ENCODE results near the gene RPL26.
"Not testable (repeated sequence)": the region's sequence is repeated elsewhere in the genome, so short reads cannot be mapped to it uniquely, and the experiment has no call there.

Gene RPL26

DNA sequence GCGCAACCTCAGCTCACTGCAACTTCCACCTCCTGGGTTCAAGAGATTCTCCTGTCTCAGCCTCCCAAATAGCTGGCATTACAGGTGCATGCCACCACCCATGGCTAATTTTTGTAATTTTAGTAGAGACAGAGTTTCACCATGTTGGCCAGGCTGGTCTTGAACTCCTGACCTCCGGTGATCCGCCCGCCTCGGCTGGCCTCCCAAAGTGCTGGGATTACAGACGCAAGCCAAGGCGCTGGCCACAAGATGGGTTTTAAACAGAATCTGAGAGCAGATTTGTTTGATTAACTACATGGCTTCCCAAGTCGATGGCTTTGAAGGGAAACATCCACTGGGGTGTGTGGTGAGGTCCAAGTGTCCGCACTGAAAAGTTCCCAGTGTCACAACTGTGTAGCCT is 11.5 kb upstream of the RPL26 start:
- not testable (repeated sequence) for DNase-seq (ENCODE audit: low read depth)

DNA sequence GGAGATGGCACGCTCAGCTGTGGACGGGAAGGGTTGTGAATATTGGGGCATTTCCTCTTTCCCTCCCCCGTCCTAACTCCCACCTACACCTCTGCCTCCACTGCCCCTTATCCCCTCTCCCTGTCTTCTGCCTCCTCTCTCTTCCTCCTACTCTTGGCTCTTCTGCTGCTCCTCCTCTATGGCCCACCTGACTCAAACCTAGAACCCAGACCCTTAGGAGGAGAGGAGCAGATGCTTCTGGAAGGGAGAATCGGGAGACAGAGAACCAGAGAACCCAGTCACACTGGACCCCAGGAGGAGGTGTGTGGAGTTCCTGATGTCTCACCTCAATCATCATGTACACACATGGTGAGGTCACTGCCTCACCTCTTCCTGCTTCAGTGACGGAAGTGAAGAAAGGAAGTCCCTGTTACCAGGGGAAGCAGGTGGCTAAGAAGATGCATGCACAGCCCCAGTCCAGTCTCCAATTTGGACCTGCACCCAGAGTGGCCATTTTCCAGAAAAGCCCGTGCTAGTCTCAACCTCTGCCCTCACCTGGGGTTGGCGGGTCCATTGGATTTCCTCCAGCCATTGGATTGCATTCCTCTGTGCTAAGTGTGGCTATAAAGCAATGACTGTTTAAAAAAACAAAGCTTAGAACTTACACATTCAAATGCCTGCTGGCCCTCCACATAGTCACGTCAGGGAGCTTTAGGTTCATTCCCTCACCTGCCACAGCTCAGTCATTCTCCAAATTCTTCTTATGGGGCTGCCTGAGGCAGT is 10.7 kb upstream of the RPL26 start:
- no peak for DNase-seq (ENCODE audit: low read depth)

DNA sequence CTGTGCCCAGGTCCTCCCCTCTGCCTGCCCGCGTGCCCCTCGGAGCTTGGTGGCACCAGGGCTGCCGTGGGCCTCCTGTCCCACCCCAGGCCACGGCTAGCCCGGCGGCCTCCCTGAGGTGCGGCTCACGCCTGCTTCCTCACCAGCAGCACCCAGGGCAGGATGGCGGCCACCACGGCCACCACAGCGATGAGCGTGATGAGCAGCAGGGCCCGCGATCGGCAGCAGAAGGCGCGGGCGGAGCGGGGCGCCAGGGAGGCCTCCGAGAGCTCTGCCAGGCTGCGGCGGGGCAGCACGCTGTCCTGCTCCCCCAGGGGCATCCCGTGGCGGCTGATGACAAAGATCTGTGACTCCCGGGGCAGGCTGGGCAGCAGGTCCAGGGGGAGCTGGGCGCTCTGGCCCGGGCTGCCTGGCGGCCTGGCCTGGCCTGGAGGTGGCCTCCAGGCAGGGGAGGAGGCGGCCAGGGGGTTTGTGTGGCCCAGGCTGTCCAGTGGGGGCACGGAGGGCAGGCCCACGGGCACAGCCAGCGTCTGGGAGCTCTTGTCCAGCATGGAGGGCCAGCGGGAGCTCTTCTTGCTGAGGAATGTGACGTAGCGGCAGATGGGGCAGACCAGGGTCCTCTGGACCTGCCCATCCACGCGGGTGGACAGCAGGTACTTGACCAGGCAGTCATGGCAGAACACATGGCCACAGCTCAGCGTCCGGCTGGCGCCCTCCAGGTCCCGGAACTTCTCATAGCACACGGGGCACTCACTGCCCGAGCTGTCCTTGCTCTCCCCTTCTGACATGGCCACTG is 9.9 kb upstream of the RPL26 start:
- no peak for DNase-seq (ENCODE audit: low read depth)

DNA sequence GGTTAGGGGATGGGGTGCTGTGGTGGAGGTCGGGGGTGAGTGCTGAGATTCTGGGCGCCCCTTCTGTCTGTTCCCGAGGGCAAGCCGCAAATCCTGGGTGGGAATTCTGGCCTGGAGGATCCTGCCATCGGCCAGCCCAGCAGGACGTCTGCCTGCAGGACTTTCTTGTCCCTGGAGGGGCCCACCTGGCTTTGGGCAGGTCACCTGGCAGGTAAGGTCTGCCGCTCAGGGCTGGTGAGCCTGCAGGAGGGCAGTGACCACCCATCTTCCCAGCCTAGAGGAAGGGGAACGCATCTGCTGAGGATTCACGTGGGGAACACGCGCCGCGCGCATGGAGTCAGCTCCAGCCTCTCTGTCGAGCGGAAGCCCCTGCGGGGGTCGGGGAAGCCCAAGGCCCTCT is 9.3 kb upstream of the RPL26 start:
- DNase-seq (ENCODE audit: low read depth) = no peak

DNA sequence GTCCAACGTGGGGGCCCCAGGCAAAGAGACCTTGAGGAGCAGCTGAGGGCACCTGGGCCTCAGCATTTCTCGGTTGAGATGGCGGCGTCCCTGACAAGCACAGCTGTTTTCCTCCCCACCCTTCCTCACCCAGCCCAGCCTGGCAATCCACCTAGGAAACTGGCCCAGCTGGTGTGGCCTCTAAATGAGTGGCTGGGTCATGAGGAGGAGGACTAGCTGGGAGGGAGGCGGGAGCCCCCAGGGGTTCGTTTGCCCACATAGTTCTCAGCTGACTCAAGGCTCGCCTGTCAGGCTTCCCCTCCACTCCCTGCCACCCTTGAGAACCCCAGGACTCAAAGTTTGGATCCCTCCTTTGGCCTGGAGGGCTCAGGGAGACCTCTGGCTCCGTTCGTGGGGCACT is 8.7 kb upstream of the RPL26 start:
- no peak for DNase-seq (ENCODE audit: low read depth)

DNA sequence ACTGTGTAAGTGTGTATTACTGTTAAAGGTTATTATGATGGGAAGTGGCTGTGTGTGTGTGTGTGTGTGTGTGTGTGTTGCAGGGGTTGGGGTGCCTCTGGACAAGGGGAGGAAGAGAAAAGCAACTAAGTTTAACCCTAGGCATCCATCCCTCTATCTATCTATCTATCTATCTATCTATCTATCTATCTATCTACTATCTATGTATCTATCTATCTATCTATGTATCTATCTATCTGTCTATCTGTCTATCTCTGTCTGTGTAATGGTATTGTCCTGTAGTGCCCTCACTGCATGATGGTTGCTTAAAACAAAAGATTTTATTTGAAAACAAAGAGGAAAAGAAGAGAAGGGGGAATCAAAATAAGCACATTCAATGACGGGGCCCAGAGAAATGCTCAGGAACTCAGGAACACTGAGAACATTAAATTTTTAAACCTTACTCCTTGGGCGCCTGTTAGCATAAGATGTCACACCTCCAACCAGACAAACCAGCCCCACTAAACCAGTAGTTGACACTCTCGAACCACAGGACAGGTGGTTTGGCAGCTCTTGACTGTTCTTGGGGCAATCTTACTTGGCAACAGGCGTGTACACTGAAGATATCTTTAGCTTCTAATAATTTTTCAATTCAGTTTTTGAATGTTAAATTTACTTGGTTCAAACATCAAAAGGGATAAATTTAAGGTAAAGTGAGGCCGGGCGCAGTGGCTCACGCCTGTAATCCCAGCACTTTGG is 5.1 kb upstream of the RPL26 start:
- no peak for DNase-seq (ENCODE audit: low read depth)

DNA sequence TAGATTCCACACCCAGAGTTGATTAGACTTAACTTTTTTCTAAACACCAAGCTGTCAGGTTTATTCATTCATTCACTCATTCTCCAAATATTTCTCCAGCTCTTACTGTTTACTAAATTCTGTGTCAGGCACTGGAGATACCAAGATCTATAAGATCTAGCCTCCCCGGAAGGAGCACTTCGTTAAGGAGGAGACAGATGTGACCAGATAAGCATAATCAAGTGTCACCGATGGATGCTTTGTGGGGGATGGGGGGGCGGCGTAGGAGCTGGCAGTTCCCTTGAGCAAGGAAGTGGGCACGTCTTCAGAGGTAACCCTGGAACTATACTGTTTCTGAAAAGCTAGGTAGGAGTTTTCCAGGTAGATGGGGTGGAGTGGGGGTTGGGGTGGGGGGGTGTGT is 3.8 kb upstream of the RPL26 start:
- DNase-seq (ENCODE audit: low read depth) = no peak

DNA sequence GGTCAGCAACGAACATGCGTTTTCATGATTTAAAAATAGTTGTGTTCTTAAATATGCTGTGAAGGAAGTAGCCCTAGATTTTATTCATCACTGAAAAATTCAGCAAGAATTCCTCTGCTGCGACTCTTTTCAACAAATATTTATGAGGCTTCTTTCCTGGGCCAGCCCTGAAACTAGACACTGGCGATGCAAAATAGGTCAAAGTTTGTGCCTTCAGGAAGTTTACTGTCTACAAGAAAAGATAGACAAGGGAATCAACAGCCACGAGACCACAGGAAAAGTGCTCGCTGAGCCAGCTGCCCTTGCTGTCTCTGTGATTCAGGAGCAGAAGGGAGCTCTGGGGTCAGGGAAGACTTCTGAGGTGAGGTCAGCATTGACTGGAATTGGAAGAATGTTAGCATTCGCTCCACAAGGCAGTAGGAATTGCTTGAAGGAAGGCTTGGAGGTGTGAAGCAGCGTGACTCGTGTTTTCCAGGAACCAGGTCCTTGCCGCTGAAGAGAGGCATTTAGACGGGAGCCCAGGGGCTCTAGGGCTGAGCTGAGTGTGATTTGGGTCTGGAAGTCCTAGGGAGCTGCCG is 1.9 kb upstream of the RPL26 start:
- no peak for DNase-seq (ENCODE audit: low read depth)

DNA sequence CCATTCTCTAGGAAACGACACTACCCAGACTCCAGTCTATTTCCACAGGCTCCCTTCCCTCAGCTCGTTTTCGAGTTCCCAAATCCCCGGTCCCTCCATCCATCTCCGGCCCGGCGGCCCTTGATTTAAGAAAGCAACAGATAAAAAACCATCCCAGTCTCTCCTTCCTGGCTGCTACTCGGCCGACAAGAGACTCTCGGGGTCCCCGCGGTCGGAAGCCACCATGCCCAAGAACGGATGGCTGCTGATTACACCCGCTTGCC is 182 bp downstream of the RPL26 start:
- DNase-seq (ENCODE audit: low read depth) = no peak

DNA sequence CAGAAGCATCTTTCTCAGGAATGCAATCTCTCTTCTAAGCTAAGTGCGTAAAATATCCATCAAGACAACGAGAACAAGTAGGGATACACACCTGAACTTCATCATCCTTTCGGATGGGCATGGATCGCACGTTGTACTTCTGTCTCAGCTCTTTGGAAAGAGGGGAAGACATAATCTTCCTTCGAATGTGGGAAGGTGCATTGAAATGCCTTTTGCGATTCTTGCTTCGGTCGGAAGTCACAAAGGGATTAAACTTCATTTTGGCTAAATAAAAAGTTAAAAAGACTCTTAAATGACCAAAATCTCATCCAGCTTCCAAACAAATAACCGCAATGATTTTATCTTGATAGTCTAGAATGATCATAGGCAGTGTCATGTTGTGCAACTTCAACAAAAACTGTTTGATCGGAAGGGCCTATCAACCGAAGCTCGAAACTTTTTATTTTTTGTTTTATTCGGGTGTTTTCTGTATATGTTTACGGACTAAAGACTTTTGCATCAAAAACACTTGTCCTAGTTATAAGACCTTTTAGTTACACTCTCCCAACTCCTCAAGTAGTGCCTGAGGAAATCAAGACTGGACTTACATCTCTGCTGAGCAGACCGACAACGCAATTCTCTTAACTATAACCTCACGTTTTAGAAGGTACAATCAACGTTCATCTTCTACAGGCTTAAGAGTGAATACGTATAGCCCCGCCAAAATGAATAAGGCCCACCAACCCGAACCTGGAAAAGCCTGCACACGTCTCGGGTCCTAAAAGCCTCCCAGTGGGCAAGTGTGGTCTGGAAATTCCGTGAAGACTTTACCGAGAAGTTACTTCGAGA is 727 bp downstream of the RPL26 start:
- DNase-seq (ENCODE audit: low read depth) = no peak

DNA sequence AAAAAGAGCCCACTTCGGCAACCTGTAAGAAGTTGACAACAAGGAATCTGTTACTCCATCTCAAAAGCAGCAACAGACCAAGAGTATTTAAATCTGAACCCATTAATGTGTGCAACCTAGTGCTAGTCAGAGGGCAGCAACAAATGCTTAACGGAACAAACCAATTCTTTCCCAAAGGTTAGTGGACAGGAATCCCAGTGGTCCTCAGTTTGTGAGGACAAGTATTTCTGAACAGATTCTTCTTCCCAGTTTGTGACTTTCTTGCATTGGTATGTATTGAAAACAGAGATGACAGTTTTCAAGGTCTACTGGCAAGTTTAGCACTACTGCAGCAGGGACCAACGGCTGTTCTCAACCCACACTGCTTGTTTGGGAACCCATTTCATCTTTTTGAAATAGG is 2.9 kb downstream of the RPL26 start:
- DNase-seq (ENCODE audit: low read depth) = no peak

DNA sequence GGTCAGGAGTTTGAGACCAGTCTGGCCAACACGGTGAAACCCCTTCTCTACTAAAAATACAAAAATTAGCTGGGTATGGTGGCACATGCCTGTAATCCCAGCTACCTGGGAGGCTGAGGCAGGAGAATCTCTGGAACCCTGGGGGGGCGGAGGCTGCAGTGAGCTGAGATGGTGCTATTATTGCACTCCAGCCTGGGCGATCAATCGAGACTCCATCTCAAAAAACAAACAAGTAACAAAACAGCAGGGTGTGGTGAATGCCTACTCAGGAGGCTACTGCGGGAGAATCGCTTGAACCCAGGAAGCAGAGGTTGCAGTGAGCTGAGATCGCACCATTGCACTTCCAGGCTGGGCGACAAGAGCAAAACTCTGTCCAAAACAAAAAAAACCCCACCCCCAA is 4.9 kb downstream of the RPL26 start:
- not testable (repeated sequence) for DNase-seq (ENCODE audit: low read depth)

DNA sequence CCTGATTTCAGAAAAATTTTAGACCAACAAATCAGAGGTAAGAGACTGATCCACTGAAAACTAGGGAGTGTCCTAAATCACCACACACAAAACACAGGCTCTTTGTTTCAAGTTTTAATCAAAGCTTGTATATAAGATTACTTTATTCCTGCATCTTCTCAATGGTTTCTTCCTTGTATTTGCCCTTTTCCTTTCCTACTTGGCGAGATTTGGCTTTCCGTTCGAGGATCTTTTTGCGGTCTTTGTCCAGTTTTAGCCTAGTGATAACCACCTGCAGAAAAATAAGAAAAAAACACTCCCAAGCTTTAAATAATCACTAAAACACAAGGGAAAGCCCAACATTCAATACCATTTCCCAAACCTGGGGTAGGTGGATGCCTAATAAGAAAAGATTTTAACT is 5.6 kb downstream of the RPL26 start:
- DNase-seq (ENCODE audit: low read depth) = no peak

DNA sequence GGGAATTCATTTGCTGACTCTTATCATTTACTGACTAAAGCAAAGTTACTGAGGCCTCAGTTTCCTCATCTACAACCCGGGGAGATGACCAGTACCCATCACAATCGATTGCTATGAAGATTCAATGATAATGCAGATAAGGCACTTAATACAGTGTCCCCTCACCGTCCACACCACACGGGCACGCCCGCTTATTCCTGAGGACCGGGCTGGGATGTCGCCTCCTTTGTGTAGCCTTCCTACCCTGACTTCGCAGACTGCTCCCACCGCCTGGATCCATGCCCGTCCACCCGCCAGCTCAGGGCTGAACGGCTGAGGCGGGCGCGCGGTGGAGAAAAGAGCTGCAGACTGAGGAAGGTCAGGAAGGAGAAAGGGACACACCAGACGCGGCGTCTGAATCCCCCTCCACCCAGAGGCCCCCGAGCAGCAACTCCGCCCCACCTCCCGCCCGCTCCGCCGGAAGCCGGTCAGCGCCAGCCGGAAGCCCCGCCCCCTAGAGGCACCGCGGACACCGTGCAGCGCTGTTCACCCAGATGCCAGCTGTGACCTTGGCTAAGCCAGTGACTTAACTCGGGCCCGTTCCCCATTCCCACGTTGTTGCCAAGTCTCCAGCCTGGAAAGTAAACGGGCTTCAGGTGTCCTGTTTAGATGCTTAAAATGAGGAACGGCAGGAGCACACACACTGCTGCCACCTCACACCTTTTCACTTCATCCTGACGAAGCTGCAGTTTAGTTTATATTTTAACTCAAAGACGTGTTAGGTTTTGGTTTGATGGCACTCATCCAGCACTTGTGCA is 6.5 kb downstream of the RPL26 start, which contains the start of gene KRABD2:
Gene KRABD2, minus strand, starts transcription at position 434 of the 797 bp plus-strand sequence.
- peak; percentile 82 for DNase-seq (ENCODE audit: low read depth)

DNA sequence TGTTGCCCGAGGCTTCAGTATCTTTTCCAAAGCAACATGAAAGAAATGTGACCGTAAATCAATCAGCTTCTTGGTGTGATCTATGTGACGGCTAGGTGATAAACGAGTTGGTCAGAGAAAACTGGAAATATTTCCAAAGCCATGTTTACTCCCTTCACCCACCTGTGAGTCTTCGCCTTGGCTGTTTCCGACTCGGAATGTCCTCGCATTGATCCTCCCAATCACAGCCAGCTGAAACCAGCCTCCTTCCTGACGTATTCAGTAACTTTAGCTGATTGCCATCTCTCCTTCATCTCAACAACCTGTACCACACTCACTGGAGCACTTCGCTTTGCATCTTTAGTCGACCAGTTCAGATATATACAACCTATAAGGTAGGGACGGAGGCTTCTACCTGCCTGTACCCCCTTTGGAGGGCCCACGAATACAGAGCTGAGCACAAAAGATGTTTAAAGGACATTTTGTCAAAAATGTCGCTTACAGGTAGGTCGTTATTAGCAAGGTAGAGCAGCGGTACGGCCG is 7.2 kb downstream of the RPL26 start:
- DNase-seq (ENCODE audit: low read depth) = no peak

DNA sequence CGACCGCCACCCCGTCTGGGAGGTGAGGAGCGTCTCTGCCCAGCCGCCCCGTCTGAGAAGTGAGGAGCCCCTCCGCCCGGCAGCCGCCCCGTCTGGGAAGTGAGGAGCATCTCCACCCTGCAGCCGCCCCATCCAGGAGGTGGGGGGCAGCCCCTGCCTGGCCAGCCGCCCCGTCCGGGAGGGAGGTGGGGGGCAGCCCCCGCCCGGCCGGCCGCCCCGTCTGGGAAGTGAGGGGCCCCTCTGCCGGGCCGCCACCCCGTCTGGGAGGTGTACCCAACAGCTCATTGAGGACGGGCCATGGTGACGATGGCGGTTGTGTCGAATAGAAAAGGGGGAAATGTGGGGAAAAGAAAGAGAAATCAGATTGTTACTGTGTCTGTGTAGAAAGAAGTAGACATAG is 9.1 kb downstream of the RPL26 start:
- not testable (repeated sequence) for DNase-seq (ENCODE audit: low read depth)

DNA sequence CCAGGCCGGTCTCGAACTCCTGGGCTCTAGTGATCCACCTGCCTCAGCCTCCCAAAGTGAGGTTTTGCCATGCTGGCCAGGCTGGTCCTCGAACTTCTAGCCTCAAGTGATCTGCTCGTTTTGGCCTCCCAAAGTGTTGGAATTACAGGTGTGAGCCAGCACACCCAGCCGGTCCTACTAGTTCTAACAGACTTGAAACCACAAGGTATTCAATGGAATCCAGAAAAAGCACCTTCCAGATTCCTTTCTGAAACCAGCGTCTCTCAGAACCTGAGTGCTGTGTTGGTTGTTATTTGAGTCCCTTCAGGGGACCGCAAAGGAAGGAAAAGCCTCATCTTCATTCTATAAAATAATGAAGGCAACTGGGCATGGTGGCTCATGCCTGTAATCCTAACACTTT is 10.6 kb downstream of the RPL26 start:
- no peak for DNase-seq (ENCODE audit: low read depth)

DNA sequence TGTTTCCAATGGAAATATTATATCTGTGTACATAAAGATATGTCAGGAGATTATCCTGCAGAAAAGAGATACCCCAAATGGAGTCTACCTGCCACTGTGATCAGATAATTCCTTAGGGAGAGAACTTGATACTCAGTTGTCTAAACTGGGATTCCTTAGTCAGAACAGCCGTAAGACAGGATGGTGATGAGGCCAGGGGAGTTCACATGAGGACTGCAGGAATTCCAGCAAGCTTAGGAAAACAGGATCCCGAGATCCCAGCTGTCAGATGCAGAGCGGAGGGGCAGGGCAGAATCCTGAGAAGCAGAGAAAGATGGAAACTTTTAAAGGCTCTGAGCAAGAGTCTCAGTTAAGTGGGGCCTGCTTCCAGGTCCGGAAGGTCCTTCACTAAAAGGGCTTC is 11.2 kb downstream of the RPL26 start:
- DNase-seq (ENCODE audit: low read depth) = no peak

DNA sequence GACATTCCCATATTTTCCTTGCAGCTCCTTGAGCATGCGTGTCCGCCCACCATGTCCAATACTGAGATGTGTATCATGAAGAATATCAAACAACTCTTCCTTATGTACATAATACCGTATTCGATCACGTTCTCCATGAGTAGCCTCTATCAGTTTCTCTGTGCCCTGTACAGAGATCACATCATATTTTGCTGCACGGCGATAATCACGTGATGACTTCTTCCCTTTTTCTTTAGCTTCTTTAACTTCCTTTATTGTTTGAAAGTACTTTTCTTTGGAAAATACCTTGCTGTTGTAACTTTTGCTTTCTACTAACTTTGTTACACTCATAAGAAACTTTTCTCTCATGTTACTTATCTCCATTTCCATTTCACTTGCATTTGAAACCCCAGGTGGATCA is 13.0 kb downstream of the RPL26 start:
- no peak for DNase-seq (ENCODE audit: low read depth)

DNA sequence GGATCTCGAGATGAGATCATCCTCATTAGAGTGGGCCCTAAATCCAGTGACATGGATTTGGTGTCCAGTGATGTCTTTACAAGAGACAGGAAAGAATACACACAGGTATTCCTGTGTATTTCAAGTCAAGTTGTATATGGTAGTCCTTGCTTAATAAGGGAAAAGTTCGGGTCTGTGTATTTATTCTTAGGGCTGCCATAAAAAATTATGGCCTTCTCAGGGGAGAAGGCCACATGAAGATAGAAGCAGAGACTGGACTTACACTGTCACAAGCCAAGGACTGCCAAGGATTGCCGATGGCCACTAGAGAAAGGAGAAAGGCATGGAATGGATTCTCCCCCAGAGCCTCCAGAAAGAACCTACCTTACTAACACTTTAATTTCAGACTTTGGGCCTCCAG is 14.8 kb downstream of the RPL26 start:
- DNase-seq (ENCODE audit: low read depth) = no peak

DNA sequence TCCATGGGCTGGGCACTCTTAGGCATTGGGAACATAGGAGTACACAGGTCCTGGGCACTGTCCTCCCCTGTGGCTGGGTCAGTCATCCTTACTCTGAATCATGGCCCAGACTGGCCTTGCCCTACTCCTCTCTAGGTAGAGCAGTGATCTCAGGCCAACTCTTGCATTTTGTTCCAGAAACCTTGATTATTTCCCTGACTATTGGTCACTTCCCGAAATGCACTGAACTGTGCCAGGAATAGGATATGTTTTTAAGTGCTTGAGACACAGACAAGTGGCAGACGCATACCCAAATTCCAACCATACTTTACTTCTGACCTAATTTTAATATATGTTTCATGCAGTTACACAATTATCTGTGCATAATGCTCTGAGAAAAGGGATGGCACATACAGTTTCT is 16.8 kb downstream of the RPL26 start:
- DNase-seq (ENCODE audit: low read depth) = no peak
